HEK293T (cell line): Measurements from ENCODE around the gene SLC22A1.

Experiments used
- ARNT ChIP-seq: fragments of 450-650 bp; IDR thresholded peaks from 2 replicates; pipeline ENCODE4 v1.6.1; 2017; ENCODE audit warnings: mild to moderate bottlenecking
- BHLHE40 ChIP-seq: fragments of 450-650 bp; IDR thresholded peaks from 2 replicates; pipeline ENCODE4 v1.6.1; 2016; ENCODE audit warnings: mild to moderate bottlenecking, moderate library complexity, borderline replicate concordance
- ELF4 ChIP-seq: fragments of 450-650 bp; IDR thresholded peaks from 2 replicates; pipeline ENCODE4 v1.6.1; 2017; ENCODE audit warnings: antibody characterized with exemption
- FOXA1 ChIP-seq: fragments of 450-650 bp; IDR thresholded peaks from 2 replicates; pipeline ENCODE4 v1.6.1; 2016; ENCODE audit warnings: mild to moderate bottlenecking
- FOXK2 ChIP-seq: fragments of 450-650 bp; IDR thresholded peaks from 2 replicates; pipeline ENCODE4 v1.6.1; 2016; ENCODE audit warnings: mild to moderate bottlenecking
- FOXM1 ChIP-seq: fragments of 450-650 bp; IDR thresholded peaks from 2 replicates; pipeline ENCODE4 v1.6.1; 2017; ENCODE audit warnings: mild to moderate bottlenecking, borderline replicate concordance
- HDGF ChIP-seq: fragments of 450-650 bp; IDR thresholded peaks from 2 replicates; pipeline ENCODE4 v1.6.1; 2017; ENCODE audit warnings: antibody characterized with exemption, borderline replicate concordance
- L3MBTL2 ChIP-seq: fragments of 450-650 bp; conservative IDR thresholded peaks from 2 replicates; pipeline ENCODE4 v1.6.1; 2016; ENCODE audit warnings: mild to moderate bottlenecking
- LEF1 ChIP-seq: fragments of 450-650 bp; IDR thresholded peaks from 2 replicates; pipeline ENCODE4 v1.6.1; 2017; ENCODE audit warnings: mild to moderate bottlenecking, borderline replicate concordance
- NFRKB ChIP-seq: fragments of 450-650 bp; IDR thresholded peaks from 2 replicates; pipeline ENCODE4 v1.6.1; 2016; ENCODE audit warnings: mild to moderate bottlenecking, moderate library complexity
- SUZ12 ChIP-seq: fragments of 450-650 bp; IDR thresholded peaks from 2 replicates; pipeline ENCODE4 v1.6.1; 2016; ENCODE audit warnings: mild to moderate bottlenecking
- ZNF384 ChIP-seq: fragments of 450-650 bp; IDR thresholded peaks from 2 replicates; pipeline ENCODE4 v1.6.1; 2016

GRCh38 chr6:160128125-160128683 is 6.6 kb downstream of the SLC22A1 start:
- TF ChIP-seq LEF1: no peak
- no peak for TF ChIP-seq BHLHE40
- no peak for TF ChIP-seq FOXM1
- no peak for TF ChIP-seq L3MBTL2
- TF ChIP-seq ELF4: no peak
- no peak for TF ChIP-seq SUZ12
- TF ChIP-seq ARNT: no peak
- TF ChIP-seq ZNF384: no peak
- no peak for TF ChIP-seq FOXK2
- TF ChIP-seq HDGF: no peak
- no peak for TF ChIP-seq FOXA1
- TF ChIP-seq NFRKB: no peak
